ENCODE results near the gene SON.

SON gene

GRCh38 chr21:33543505-33544129 is 779 bp downstream of the SON start:
- peak; percentile 5 for DNase-seq

GRCh38 chr21:33544451-33545195 is 1.8 kb downstream of the SON start:
- DNase-seq, result no peak

GRCh38 chr21:33546086-33546485 is 3.2 kb downstream of the SON start:
- no peak for DNase-seq

- DNase-seq, result no peak
Measured at GRCh38 chr21:33549848-33550771, 7.3 kb downstream of the SON start.

- DNase-seq, result no peak
Measured at GRCh38 chr21:33550772-33551660, 8.2 kb downstream of the SON start.

- DNase-seq, result no peak
Measured at GRCh38 chr21:33551664-33552063, 8.8 kb downstream of the SON start.

GRCh38 chr21:33552093-33552998 is 9.5 kb downstream of the SON start:
- no peak for DNase-seq

GRCh38 chr21:33552999-33553598 is 10.3 kb downstream of the SON start:
- no peak for DNase-seq

- DNase-seq, result no peak
Measured at GRCh38 chr21:33554236-33554981, 11.6 kb downstream of the SON start.

- DNase-seq, result no peak
Measured at GRCh38 chr21:33554982-33555344, 12.1 kb downstream of the SON start.

- no peak for DNase-seq
Measured at GRCh38 chr21:33557447-33557846, 14.6 kb downstream of the SON start.

GRCh38 chr21:33558777-33559421 is 16.1 kb downstream of the SON start:
- DNase-seq, result no peak

GRCh38 chr21:33559813-33560212 is 17.0 kb downstream of the SON start:
- no peak for DNase-seq

- no peak for DNase-seq
Measured at GRCh38 chr21:33560965-33561364, 18.1 kb downstream of the SON start.

- no peak for DNase-seq
Measured at GRCh38 chr21:33561373-33561772, 18.5 kb downstream of the SON start.

GRCh38 chr21:33562389-33562788 is 19.6 kb downstream of the SON start:
- no peak for DNase-seq

GRCh38 chr21:33566514-33566913 is 23.7 kb downstream of the SON start:
- no peak for DNase-seq

- no peak for DNase-seq
Measured at GRCh38 chr21:33567914-33568313, 25.1 kb downstream of the SON start.

- no peak for DNase-seq
Measured at GRCh38 chr21:33568448-33568847, 25.6 kb downstream of the SON start.

GRCh38 chr21:33569991-33570390 is 27.2 kb downstream of the SON start:
- no peak for DNase-seq

Measured in NCI-H1092 (cell line).